GM13977 (cell line): Measurements from ENCODE around the gene RYR3.

Experiments used
- DNase-seq: peaks from one replicate; pipeline ENCODE4 v3.0.0; 2012; ENCODE audit warnings: low spot score
- CTCF ChIP-seq: IDR thresholded peaks from 2 replicates; pipeline ENCODE4 v1.5.1; 2012; ENCODE audit warnings: mild to moderate bottlenecking, control low read depth; ENCODE audit not compliant: insufficient read depth; ENCODE audit errors: extremely low read depth, missing control alignments
- in situ Hi-C: fragments of 300-500 bp; cut with MboI; formaldehyde crosslinking; loops from one replicate; pipeline ENCODE4 v1.12.0; 2022; ENCODE audit warnings: low sequenced_read_pairs, low pct_unique_long_range_greater_than_20kb, mixed read lengths, inconsistent platforms; ENCODE audit not compliant: unreplicated experiment

The RYR3 gene

GRCh38 chr15:33310481-33311311 is at the start of gene RYR3:
Gene RYR3, plus strand, starts transcription at chr15:33310967. Its CDS starts 79 bp downstream, at chr15:33311046.
- no peak for TF ChIP-seq CTCF
- no peak for DNase-seq
- in situ Hi-C loops: no loop called here

GRCh38 chr15:33262306-33262705 is 48.5 kb upstream of the RYR3 start:
- DNase-seq: no peak
- TF ChIP-seq CTCF: no peak
- in situ Hi-C loops: no loop called here

GRCh38 chr15:33277689-33278088 is 33.1 kb upstream of the RYR3 start:
- in situ Hi-C loops: no loop called here
- no peak for TF ChIP-seq CTCF
- DNase-seq: no peak

- no peak for DNase-seq
- no peak for TF ChIP-seq CTCF
These were observed 31.8 kb upstream of the RYR3 start for GRCh38 chr15:33278816-33279612.

GRCh38 chr15:33279613-33280205 is 31.1 kb upstream of the RYR3 start:
- no peak for TF ChIP-seq CTCF
- in situ Hi-C loops: no loop called here
- DNase-seq: no peak

More at GRCh38 chr15:33278816-33279612, 31.8 kb upstream of the RYR3 start:
- in situ Hi-C loops: no loop called here

- DNase-seq: no peak
- in situ Hi-C loops: no loop called here
- TF ChIP-seq CTCF: no peak
These were observed 28.3 kb upstream of the RYR3 start for GRCh38 chr15:33282226-33283020.
